GM04503 (cell line): ENCODE data around the gene LIN54.
"Not testable (repeated sequence)": the region's sequence is repeated elsewhere in the genome, so short reads cannot be mapped to it uniquely, and the experiment has no call there.

Source experiments
- DNase-seq: peaks from one replicate; pipeline ENCODE4 v3.0.0-alpha.2; 2012; ENCODE audit warnings: low read depth

LIN54 gene

DNA sequence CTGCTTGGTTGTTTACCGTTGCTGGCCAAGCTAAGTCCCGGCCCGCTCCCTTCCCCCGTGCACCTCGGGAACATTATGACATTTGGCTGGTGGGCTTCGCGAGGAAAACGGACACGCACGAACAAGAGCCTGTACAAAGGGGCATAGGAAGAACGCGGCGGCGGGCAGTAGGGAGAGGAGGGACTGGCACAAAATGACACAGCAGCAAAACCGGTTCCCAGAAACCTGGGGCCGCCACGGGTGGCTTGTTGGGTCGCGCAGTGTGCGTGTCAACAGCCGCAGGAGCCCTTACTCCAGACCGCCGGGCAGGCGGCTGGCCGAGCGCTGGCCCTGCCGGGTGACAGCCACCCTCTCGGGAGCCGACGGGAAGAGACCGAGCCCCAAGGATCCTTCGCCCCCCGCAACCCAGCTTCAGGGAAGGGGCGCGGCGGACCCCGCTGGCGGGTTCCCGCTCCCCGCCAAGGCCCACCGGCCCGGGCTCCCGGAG is 1.6 kb upstream of the LIN54 start:
- DNase-seq: no peak

DNA sequence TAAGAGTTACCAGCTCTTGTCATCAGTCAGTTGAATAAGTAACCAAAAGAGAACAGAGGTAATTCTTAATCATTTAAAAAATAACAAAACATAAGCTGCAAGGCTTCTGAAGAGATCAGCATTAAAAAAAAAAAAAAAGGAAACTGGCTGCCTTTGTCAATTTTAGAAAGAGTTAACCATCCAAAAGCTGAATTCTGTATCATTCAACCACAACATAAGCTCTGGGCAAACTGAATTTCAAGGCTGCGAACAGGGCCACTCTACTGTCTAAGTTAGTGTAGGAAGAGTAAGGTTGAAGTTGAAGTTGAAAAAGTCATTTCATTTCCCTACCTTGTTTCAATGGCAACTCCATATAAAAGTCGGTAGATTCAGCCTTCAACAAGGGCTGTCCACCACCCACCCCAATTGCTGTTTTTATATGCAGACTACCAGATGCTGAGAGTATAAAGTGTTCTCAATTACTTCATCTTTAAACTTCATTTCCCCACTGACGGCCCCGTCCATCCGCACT is 1.1 kb upstream of the LIN54 start:
- no peak for DNase-seq

DNA sequence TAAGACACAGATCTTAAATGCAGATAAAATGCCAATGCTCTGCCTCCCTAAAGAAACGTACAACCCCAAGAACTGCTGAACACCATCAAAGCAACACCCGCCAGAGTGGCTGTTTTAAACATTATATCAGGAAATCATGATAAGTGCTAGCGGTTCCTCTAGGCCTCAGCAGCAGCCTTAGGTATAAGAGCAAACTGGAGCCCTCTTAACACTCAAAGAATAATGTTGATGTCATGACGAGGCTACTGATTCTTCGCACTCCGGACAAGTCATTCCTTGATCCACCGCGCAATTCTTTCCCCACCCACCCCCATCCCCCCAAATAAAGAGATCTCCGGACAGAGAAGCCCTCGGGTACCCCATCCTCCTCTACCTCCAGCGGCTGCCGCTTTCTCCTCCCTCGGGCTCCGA is 507 bp downstream of the LIN54 start:
- DNase-seq: no peak

DNA sequence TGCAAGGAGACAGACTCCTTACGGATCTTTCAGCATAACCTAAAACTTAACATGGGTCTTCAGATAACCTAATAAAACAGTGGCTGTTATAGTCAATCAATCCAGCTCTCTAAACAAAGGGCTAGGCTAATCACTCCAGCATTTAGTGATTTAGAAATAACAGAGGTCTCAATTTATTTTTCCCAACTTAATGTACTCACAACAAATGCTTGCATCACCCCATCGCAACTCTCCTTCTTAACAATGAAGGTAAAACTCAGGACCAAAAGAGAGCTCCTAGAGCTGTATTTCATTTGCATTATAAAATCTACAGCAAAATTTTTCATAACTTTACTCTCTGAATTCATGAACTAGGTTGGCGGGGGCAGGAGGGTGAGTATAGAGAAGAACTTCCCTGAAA is 1.1 kb downstream of the LIN54 start:
- no peak for DNase-seq

DNA sequence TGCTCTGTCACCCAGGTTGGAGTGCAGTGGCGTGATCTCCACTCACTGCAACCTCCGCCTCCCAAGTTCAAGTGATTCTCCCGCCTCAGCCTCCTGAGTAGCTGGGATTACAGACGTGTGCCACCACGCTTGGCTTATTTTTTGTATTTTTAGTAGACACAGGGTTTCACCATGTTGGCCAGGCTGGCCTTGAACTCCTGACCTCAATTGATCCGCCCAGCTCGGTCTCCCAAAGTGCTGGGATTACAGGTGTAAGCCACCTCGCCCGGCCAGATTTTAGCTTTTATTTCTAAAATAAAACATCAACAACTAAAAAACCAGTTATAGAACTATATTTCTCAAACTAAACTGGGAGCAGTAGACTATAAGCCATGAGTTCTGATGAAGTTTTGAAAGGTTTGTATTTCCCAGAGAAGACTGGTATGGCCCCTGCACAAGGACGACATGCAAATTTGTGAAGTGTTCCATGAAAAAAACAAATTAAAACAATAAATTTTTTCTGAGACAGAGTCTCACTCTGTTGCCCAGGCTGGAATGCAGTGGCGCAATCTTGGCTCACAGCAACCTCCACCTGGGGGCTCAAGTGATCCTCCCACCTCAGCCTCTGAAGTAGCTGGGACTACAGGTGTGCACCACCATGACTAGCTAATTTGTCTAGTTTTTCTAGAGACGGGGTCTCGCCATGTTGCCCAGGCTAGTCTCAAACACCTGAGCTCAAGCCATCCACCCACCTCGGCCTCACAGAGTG is 7.4 kb downstream of the LIN54 start:
- DNase-seq: not testable (repeated sequence)

DNA sequence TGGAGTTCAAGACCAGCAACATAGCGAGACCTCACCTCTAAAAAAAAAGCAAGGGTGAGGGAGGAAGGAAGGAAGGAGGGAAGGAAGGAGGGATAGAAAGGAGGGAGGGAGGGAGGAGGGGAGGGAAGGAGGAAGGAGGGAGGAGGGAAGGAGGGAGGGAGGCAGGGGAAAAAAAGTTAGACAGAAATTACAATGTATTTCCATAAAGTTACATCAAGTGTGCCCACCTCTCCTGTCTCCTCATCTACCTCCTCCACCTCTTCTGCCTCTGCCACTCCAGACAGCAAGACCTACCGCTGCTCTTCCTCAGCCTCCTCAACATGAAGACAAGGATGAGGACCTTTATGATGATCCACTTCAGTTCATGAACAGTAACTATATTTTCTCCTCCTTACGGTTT is 8.3 kb downstream of the LIN54 start:
- DNase-seq: no peak

DNA sequence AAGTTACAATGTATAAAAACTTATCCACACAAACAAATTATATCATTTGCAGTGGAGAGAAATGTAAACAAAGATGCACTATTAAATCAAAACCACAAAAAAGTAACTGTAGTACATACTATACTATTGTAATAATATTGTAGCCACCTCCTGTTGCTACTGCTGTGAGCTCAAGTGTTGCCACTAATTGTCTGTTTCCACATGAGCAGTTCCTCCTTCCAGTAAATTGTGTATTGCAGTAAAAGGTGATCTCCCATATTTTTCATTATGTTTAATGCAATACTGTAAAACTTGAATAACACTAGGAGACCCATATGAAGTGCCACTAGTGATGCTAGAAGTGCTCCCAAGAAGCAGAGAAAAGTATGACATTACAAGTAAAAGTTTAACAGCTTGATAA is 11.7 kb downstream of the LIN54 start:
- DNase-seq: no peak

DNA sequence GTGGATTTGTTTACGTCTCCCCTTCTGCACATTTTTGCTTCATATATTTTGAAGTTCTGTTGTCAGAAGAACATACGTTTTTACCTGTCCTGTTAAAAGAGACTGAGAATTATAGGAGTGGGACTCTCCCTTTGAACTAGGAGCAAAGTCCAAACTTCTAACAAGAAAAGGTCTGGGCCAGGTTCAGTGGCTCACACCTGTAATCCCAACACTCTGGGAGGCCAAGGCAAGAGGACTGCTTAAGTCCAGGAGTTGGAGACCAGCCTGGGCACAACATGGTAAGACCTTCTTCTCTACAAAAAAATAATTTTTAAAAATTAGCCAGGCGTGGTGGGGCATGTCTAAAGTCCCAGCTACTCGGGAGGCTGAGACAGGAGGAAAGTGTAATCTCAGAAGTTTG is 15.8 kb downstream of the LIN54 start:
- DNase-seq: no peak

DNA sequence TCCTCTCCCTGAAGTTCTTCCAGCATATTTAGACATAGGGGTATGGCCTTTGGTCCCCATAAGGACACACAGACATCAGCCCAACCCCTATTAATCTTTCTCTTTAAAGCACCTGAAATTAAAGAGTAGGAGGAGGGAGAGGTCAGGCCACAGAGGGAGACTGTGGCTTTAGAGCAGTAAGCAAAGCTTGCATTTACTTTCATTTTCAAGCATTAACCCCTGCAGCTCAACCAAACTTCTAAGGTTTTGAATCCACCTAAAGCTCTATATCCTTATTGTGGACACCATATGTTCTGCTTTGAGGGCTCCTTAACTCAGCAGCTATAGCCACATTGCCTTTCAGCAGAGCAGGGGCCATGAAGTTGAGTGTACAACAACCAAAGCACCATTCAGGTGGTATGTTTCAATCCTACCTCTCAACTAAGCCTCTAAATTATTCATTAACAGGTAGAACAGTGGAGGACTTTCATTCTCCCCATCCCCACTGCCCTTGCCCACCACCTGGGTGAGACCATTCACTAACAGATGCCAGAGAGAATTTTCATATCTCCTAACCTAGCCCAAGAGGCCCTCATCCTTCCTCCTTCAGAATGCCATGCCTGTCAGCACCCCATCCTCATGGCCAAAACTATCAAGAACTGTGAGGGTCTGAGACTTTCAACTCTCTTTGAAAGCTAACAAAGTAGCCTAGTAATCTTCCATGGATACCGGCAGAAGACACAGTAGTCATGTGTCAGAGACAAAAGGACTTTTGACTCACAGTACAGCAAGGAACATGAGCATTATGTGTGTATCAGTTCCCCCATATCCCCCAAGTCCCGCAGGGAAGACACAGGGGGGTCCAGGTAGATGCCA is 20.8 kb downstream of the LIN54 start:
- DNase-seq: no peak

DNA sequence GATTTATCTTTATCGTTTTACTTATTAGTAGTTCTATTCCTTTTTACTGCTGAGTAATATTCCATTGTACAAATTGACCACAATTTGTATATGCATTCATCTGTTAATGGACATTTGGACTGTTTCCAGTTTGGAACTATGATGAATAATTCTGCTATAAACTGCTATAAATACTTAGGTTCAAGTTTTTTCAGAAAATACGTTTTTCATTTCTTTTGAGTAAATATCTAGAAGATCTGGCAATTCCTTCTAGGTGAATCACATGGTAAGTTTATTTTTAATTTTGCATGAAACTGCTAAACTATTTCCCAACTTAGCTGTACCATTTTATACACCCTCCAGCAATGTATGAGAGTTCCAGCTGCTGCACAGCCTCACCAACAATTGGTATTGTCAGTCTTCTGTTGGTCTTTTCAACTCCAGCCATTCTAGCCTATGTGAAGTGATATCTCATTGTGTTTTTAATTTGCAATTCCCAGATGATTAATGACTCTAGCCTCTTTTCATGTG is 22.2 kb downstream of the LIN54 start:
- DNase-seq: peak; percentile 79

DNA sequence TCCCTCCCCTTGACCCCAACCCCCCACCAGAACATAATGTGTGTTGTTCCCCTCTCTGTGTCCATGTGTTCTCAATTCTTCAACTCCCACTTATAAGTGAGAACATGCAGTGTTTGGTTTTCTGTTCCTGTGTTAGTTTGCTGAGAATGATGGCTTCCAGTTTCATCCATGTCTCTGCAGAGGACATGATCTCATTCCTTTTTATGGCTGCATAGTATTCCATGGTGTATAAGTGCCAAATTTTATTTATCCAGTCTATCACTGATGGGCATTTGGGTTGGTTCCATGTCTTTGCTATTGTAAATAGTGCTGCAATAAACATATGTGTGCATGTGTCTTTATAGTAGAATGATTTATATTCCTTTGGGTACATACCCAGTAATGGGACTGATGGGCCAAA is 23.1 kb downstream of the LIN54 start:
- not testable (repeated sequence) for DNase-seq

DNA sequence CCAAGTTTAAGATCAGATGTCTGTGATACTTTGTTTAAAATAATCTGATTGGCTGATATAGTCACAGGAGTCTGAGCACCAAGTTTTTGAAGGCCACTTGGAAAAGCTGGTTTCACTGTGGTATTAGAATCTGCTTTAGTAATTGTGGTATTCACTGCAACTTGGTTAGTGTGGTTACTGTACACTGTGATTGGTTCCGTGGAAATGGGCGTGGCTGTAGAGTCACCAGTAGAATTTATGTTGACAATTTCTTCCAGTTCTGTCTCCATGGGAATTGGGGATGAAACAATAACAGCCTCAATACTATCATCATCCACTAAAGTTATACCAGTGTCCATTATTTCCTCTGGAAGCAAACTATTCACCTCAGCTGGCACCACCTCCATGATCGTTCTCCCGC is 26.2 kb downstream of the LIN54 start:
- peak; percentile 38 for DNase-seq

DNA sequence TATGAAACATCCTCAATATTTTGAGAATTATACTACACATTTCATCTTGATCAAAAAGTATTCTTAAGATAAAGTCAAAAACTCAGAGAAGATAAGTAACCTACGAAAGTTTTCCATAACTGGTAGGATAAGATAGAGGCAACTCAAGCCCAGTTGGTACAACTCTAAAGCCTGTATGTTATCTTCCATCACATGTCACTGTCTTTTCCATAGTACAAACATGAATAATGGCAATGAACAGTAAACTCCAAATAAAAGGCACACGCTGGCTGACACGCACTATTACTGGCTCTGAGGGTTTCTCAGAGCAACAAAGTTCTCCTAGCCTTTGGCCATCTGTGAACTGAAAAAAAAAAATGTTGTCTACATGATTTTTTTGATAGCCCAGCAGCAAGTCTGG is 27.2 kb downstream of the LIN54 start:
- no peak for DNase-seq

DNA sequence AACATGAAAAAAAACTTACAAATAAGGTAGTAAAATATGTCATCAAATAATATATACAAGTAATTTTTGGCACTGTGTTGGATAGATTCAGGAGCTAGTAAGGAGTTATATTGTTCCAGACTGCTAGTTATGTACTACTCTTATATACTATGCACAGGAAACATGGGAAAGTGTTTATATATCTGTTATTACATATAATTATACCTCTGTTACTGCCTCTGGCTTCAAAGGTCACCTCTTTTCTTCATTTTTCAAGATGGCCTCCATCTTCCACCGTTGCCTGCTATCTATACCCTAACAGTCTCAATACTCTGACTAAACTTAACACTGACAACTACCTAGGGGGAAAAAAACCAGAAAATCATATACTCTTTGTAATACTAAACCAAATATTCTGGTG is 29.5 kb downstream of the LIN54 start:
- DNase-seq: no peak

DNA sequence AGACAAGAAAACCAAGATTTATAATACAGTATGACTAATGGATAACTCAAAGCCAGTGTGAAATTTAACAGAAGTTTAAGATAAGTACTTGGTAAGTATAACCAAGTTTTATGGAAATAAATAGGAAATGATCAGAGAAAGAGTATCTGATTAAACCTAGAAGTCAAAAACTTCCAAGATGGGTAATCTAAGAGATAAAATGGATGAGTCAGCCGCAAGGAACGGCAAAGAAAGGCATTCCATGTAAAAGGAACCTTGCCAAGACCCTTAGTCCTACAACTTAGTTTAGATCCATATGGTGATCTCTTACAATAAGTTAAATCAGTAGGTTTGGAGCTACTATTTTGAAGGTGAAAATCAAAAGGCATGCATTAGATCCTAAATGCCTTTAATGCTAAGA is 34.8 kb downstream of the LIN54 start:
- DNase-seq: no peak

DNA sequence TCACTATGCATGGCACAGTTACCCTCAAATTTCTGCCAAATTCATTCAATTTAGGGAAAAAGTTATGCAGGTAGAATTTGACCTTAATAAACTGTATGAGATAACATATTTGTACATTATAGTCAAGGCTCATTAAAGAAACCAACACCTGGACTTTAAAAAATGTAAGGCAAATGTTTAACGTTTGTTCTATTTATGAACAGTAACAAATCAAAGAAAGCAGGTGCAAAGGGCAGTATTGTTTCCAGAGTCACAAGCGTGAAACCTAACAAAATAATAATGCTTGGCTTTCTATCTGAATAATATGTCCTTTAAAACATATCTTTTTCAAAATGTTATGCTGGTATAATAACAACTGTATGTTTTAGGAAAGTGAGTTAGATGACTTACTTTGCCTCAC is 41.2 kb downstream of the LIN54 start:
- DNase-seq: no peak

DNA sequence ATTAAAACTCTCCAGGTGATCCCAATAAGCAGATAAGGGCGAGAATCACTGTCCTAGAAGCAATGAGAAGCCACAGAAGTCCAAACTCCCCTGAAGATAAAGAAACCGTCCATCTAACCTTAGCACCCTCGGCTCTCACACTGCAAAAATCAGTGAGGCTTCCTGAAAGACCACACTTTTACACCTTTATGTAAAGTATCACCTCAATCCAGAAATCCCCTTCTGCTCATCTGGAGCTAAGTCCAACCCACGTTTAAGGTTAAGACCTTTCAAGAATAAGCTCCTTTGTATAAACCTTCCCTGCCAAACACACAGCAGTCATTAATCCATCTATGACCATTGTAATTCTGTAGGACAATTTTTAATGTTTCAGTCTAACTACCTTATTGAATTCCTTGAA is 41.7 kb downstream of the LIN54 start:
- no peak for DNase-seq

DNA sequence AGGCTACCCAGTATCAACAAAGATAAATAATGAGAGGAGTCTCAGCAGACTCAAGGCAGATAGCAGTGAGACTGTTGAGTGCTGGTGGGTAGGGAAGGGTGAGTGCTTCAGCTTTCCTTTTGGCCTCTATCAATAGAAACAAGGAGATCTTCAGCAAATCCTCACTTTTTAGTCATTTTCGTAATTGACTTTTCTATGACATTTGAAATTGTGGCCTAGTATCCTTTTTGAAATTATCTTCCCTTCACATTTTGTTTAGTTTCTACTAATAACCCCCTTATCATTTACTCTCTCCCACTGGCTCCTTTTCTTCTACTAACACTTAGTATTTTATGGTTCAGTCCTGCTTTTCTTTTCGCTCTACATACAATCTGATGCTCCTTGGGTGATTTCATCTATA is 44.9 kb downstream of the LIN54 start:
- no peak for DNase-seq

DNA sequence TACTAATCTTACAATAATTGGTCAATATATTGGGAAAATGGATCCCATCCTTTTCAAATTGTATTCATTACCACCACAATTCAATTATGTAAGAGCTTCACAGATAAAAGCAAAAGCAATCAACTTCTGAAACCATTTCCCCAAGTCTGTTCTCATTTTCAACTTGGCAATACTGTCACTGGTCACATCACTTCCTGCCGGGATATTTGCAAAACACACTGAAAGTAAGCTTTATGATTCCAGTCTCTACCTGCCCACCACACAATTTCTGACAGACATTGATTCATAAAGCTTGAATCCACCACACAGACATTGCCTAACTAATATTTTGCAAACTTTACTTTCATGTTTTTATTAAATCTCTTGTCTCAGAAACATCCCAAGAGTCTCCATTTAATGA is 53.6 kb downstream of the LIN54 start:
- no peak for DNase-seq

DNA sequence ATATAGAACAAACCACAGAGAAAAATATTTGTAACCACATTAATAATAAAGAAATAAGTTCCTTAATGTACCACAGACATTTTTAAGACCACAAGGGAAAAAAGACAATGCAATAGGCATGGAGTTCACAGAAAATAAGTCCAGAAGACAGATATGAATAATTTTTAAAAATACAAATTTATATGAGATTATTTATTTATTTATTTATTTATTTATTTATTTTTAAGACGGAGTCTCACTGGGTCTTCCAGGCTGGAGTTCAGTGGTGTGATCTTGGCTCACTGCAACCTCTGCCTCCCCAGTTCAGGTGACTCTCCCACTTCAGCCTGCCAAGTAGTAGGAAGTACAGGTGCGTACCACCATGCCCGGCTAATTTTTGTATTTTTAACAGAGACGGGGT is 56.4 kb downstream of the LIN54 start:
- no peak for DNase-seq

DNA sequence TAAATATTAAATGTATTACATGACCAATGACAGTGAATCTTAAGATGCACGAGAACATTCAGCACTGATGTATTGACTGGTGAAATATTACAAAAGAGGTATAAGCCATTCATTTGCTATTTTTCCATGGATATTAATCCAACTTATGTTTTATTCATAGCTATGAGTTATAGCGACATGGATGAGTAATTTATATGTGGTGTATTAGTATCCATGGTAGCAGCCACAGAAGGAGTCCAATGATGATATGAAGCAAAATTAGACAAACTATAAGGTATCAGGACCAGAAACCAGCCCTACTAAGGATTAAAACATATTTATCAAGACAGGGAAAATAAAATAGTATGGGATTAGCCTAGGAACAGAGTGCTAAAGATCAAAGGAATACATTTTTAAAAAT is 59.4 kb downstream of the LIN54 start:
- no peak for DNase-seq

DNA sequence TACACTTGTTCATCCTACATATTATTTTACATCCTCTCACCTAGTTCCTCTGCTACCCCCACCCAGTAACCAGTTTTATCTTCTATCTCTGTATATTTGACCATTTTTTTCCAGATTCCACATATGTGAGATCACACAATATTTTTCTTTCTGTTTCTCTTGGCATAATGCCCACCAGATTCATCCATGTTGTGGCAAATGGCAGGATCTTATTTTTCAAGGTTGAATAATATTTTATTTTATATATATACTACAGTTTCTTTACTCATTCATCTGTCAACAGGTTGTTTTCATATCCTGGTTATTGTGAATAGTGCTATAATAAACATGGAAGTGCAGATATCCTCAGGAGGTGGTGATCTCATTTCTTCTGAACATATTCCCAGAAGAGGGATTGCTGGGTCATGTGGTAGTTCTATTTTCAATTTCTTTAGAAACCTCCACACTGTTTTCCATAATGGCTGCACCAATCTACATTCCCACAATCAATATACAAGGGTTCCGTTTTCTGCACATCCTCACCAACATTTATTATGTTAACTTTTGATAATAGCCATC is 61.9 kb downstream of the LIN54 start:
- DNase-seq: peak; percentile 4

DNA sequence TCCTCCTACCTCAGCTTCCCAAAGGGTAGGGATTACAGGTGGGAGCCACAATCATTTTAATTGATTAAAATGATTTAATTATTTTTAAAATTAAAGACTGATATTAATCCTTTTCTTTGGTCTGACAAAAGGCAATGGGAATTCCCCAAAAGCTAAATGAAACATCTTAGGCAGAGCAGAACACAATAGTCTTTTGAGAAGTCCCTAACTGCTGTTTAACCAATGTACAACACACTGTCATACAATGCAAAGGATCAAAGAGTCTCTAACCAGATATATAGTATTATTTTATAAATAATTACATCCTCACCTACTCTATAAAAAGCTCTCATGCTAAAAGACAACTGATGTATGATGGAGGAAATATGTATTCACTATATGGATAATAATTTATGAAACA is 63.1 kb downstream of the LIN54 start:
- DNase-seq: no peak
